Transverse colon (tissue), 4 donors: Measurements from ENCODE around the gene GRIK4. TPM values are rescaled to one million over a fixed set of nuclear protein-coding genes. Genes with fewer than 3 reads are reported as not detected.

ENCODE experiments used
- DNase-seq: peaks from one replicate; pipeline ENCODE4 v3.0.0-alpha.2; 2019
- H3K27ac ChIP-seq, 4 donors: fragments of 200-600 bp; sonication (generic); 2 replicates each; pipeline ENCODE4 v1.5.1; 2016 to 2018; ENCODE audit warnings: inconsistent platforms in 4 of 4
- H3K27me3 ChIP-seq: fragments of 200-600 bp; sonication (generic); 2 replicates; pipeline ENCODE4 v1.5.1; 2017; ENCODE audit warnings: inconsistent platforms
- H3K36me3 ChIP-seq, 4 donors: fragments of 200-600 bp; sonication (generic); 2 replicates each; pipeline ENCODE4 v1.5.1; 2017 to 2019; ENCODE audit warnings: inconsistent platforms in 4 of 4
- H3K4me1 ChIP-seq, 4 donors: fragments of 200-600 bp; sonication (generic); 2 replicates each; pipeline ENCODE4 v1.5.1; 2017 to 2020; ENCODE audit warnings: inconsistent platforms in 4 of 4
- H3K4me3 ChIP-seq, 4 donors: fragments of 200-600 bp; sonication (generic); 1 replicate in 1 of 4; 2 replicates in 3 of 4; pipeline versions ENCODE4 v1.5.1 to v1.6.1; 2017 to 2019; ENCODE audit warnings: inconsistent platforms in 4 of 4
- H3K9me3 ChIP-seq, 2 donors: fragments of 200-600 bp; sonication (generic); 2 replicates each; pipeline ENCODE4 v1.5.1; 2017 to 2019; ENCODE audit warnings: inconsistent platforms in 2 of 2
- EP300 ChIP-seq: sonication (generic); formaldehyde crosslinking; IDR thresholded peaks from one replicate; pipeline ENCODE4 v1.6.1; 2017; ENCODE audit warnings: antibody characterized with exemption, low read depth
- POLR2A ChIP-seq: fragments of 450-650 bp; IDR thresholded peaks from one replicate; pipeline ENCODE4 v1.6.1; 2016; ENCODE audit warnings: antibody characterized with exemption, mild to moderate bottlenecking, moderate library complexity
- POLR2AphosphoS5 ChIP-seq, 3 donors: sonication (generic); formaldehyde crosslinking; IDR thresholded peaks; one replicate each; pipeline ENCODE4 v1.6.1; 2016; ENCODE audit warnings: antibody characterized with exemption in 3 of 3
- WGBS, 2 donors: methylation state at CpG; one replicate each; pipeline ENCODE4 v1.1.5; 2018; ENCODE audit warnings: low coverage in 1 of 2; 5-methylcytosine and 5-hydroxymethylcytosine counted together
- in situ Hi-C, 4 donors: fragments of 200-750 bp; cut with MboI; loops; one replicate each; pipeline versions ENCODE4 v1.15.0 to v1.15.1; 2017; ENCODE audit warnings: low sequenced_read_pairs in 3 of 4, low pct_ligation_motif_present in 1 of 4, low pct_unique_long_range_greater_than_20kb in 1 of 4
- intact Hi-C: fragments of 100-400 bp; cut with DNase I; formaldehyde crosslinking; loops from one replicate; pipeline ENCODE4 v1.15.1; 2023; ENCODE audit warnings: low total_unique reads
- total RNA-seq, 4 donors: library from RNA; depleted of rRNA; stranded (reverse); fragments of >200 nt; gene quantifications; one replicate each; pipeline ENCODE4 v1.1.0, GENCODE V29; 2016
- TF ChIP-seq, protein P1 (sequence below), 5 experiments: fragments of 200-600 bp in 3 of 5; fragments of 450-650 bp in 2 of 5; sonication (generic) in 3 of 5; IDR thresholded peaks; 1 replicate in 2 of 5; 2 replicates in 3 of 5; pipeline ENCODE4 v1.5.1; 2016 to 2017; ENCODE audit warnings: antibody characterized with exemption in 5 of 5, inconsistent platforms in 3 of 5, mild to moderate bottlenecking in 2 of 5, moderate library complexity in 1 of 5

GRIK4 gene
- total RNA-seq, 4 donors from 2014 or later = 2.6 TPM; not detected in 3

DNA sequence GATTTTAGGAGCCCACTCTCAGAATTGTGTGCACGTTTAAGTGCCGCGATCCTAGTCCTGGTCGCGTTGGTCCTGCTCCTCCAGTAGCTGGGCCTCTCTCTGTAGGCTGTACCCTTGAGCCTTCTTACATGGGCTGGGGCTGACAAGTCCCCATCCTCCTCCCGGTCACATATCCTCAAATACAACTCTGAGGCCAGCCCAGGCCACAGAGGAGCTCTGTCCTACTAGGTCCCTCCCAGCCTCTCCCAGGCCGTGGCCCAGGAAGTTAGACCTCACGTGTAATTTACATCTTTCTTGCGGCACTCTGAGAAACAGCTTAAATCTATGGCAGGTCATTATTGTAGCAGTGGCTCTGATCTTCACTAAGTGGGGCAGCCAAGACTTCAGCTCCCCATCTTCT lies 305.2 kb downstream of the GRIK4 start:
- no peaks in the 10 kb centered on the region for H3K9me3 ChIP-seq
- intact Hi-C loops (no loop called here), in situ Hi-C loops (loop anchor here in 2 of 4 donors (25.0 kb wide), 1 partner anchor 304 kb away; the partner anchor contains the start of gene GRIK4 (in 2 of the 2))
- H3K4me1 ChIP-seq = peaks cover 0 to 5% (median 2%) of the 10 kb centered on the region in 4 donors
- TF ChIP-seq EP300 = no peak
- TF ChIP-seq, protein P1, sequence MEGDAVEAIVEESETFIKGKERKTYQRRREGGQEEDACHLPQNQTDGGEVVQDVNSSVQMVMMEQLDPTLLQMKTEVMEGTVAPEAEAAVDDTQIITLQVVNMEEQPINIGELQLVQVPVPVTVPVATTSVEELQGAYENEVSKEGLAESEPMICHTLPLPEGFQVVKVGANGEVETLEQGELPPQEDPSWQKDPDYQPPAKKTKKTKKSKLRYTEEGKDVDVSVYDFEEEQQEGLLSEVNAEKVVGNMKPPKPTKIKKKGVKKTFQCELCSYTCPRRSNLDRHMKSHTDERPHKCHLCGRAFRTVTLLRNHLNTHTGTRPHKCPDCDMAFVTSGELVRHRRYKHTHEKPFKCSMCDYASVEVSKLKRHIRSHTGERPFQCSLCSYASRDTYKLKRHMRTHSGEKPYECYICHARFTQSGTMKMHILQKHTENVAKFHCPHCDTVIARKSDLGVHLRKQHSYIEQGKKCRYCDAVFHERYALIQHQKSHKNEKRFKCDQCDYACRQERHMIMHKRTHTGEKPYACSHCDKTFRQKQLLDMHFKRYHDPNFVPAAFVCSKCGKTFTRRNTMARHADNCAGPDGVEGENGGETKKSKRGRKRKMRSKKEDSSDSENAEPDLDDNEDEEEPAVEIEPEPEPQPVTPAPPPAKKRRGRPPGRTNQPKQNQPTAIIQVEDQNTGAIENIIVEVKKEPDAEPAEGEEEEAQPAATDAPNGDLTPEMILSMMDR (IDR thresholded peaks at IDR 0.05) = no peak
- no peak for TF ChIP-seq POLR2AphosphoS5 (IDR thresholded peaks at IDR 0.05)
- no peak for TF ChIP-seq POLR2A
- no peak overlapping the region for H3K27ac ChIP-seq
- DNase-seq = no peak
- peaks cover 22% of the 10 kb centered on the region for H3K27me3 ChIP-seq
- no peak overlapping the region for H3K4me3 ChIP-seq
- WGBS, 2 donors = 73 to 100% methylated on average over 5 to 9 of the region's 9 CpGs
- H3K36me3 ChIP-seq = no peaks in the 10 kb centered on the region

DNA sequence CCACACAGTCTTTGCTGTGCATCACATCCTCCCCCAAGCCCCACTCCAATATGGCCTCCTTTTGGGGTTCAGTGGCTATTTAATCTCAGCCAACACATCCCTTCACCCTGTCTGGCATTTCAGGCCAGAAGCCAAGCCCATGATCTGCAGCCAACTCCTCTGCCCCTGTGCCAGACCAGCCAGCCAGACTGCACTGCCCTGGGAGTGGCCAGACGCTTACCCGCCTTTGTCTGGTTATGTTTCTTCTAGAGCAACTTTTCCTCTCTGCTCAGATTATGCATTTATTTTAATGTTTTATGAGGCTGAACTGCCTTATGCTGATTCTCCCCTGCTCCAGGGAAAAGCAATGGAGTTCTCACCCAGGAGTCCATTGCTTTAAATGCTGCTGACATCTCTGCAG lies 305.6 kb downstream of the GRIK4 start:
- intact Hi-C loops = no loop called here
- Histone ChIP-seq H3K27ac (no peak overlapping the region), H3K9me3 (no peaks in the 10 kb centered on the region), H3K4me3 (no peak overlapping the region), H3K36me3 (no peaks in the 10 kb centered on the region), H3K4me1 (peaks cover 0 to 5% (median 2%) of the 10 kb centered on the region in 4 donors), H3K27me3 (peaks cover 22% of the 10 kb centered on the region)
- in situ Hi-C loops = loop anchor here in 2 of 4 donors (25.0 kb wide), 1 partner anchor 305 kb away; the partner anchor contains the start of gene GRIK4 (in 2 of the 2)
- 45 to 50% methylated on average over 2 of the region's 2 CpGs for WGBS, 2 donors
- TF ChIP-seq EP300 (no peak), POLR2AphosphoS5 (IDR thresholded peaks at IDR 0.05) (no peak), POLR2A (no peak)
- TF ChIP-seq, protein P1 (IDR thresholded peaks at IDR 0.05) = no peak
- peak; percentile 49 for DNase-seq

DNA sequence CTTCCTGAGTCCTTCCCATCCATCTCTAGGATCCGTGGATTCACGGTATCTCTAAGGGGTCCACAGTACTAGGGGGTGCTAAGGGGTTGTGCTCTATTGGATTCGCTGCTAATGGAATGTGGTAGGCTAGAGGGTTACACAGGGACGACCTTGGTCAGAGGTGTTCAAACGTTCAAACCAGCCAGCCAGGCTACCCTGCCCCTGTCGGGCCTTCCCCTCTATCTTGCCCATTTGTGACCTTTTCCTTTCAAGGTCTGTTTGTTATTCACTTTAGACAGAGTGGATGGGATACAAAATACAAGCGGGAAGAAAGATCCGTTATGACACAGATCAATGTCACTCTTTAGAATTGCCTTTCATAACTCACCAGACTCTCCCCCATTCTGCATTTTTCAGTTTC lies 306.5 kb downstream of the GRIK4 start:
- 80 to 82% methylated on average over 5 to 8 of the region's 8 CpGs for WGBS, 2 donors

DNA sequence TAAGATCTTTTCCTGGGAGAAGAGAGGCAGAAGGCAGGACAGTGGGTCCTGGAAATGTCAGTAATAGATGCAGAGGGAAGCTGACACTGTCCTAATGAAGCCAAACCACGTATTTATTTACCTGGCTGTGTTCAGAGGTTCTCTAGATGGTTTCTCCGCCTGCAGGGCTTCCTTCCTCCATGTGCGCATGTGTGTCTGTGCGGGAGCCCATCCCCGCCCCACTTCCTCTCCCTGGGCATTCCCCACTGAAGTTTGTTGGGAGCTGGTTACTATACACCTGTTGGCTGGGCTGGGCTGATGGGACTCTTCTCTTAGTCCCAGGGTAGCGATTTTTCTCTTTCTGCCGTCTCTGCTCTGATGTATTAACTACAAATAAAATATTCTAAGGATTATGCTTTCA lies 307.5 kb downstream of the GRIK4 start:
- H3K27ac ChIP-seq = no peak overlapping the region
- no peak overlapping the region for H3K4me3 ChIP-seq
- intact Hi-C loops = no loop called here
- DNase-seq = no peak
- WGBS, 2 donors = 25 to 35% methylated on average over 3 to 7 of the region's 7 CpGs
- no peaks in the 10 kb centered on the region for H3K36me3 ChIP-seq
- peaks cover 0 to 3% (median under 1%) of the 10 kb centered on the region in 4 donors for H3K4me1 ChIP-seq
- no peaks in the 10 kb centered on the region for H3K9me3 ChIP-seq
- TF ChIP-seq POLR2A (no peak), EP300 (no peak), POLR2AphosphoS5 (IDR thresholded peaks at IDR 0.05) (no peak)
- TF ChIP-seq, protein P1 (IDR thresholded peaks at IDR 0.05) = no peak
- H3K27me3 ChIP-seq = peaks cover 22% of the 10 kb centered on the region
- in situ Hi-C loops = loop anchor here in 2 of 4 donors (25.0 kb wide), 1 partner anchor 307 kb away; the partner anchor contains the start of gene GRIK4 (in 2 of the 2)

More for the DNA sequence above, 306.5 kb downstream of the GRIK4 start:
- no peaks in the 10 kb centered on the region for H3K9me3 ChIP-seq
- no peak for DNase-seq
- intact Hi-C loops = no loop called here
- no peak overlapping the region for H3K27ac ChIP-seq
- peaks cover 0 to 5% (median 2%) of the 10 kb centered on the region in 4 donors for H3K4me1 ChIP-seq
- peaks cover 22% of the 10 kb centered on the region for H3K27me3 ChIP-seq
- no peak for TF ChIP-seq EP300
- TF ChIP-seq, protein P1 (IDR thresholded peaks at IDR 0.05) = no peak
- no peak for TF ChIP-seq POLR2A
- no peak for TF ChIP-seq POLR2AphosphoS5 (IDR thresholded peaks at IDR 0.05)
- H3K4me3 ChIP-seq = no peak overlapping the region
- in situ Hi-C loops = loop anchor here in 2 of 4 donors (25.0 kb wide), 1 partner anchor 306 kb away; the partner anchor contains the start of gene GRIK4 (in 2 of the 2)
- H3K36me3 ChIP-seq = no peaks in the 10 kb centered on the region
